ENCODE data around the gene SAMD10. TPM values are rescaled to one million over a fixed set of nuclear protein-coding genes. Genes with fewer than 3 reads are reported as not detected.

Gene SAMD10
- total RNA-seq, 1 experiment from 2014 or later, result 5.7 TPM

GRCh38 chr20:63933646-63934045, 45.8 kb downstream of the SAMD10 start:
- peaks cover 28 to 60% (median 58%) of the 10 kb centered on the region in 3 experiments for H3K36me3 Mint-ChIP-seq (ENCODE audit: insufficient read depth in 1 of 3, low read depth in 3 of 3)
- Histone ChIP-seq H3K56ac (ENCODE audit: insufficient read length, low read depth, low read length) (no peak overlapping the region), H4K20me1 (ENCODE audit: control insufficient read depth, insufficient read depth, insufficient read length) (no peaks in the 10 kb centered on the region)

More at GRCh38 chr20:63933646-63934045, 45.8 kb downstream of the SAMD10 start:
- DNase-seq, result no peak
- no peak overlapping the region for H2BK120ac ChIP-seq (ENCODE audit: low read depth, low read length, poor library complexity, severe bottlenecking)
- Mint-ChIP-seq H3K9me3 (no peaks in the 10 kb centered on the region), H3K4me3 (no peak overlapping the region), H3K27me3 (ENCODE audit: low read depth) (no peaks in the 10 kb centered on the region), H3K27ac (no peak overlapping the region), H3K4me1 (no peaks in the 10 kb centered on the region)
- no peak overlapping the region for H2BK5ac ChIP-seq (ENCODE audit: insufficient read length, low read length)
- no peak overlapping the region for H3K4me2 ChIP-seq (ENCODE audit: insufficient read depth, insufficient read length, low read length)
- H3T11ph ChIP-seq (ENCODE audit: low read length), result no peak overlapping the region
- no peaks in the 10 kb centered on the region for H3K79me1 ChIP-seq (ENCODE audit: insufficient read depth, low read depth, low read length, poor library complexity, severe bottlenecking)
- 0 out of 2 replicates have a peak, but pooled peaks cover 4% of the 10 kb centered on the region for H3K79me2 ChIP-seq (ENCODE audit: insufficient read depth, low read length)
- H3K14ac ChIP-seq (ENCODE audit: insufficient read depth, low read length), result no peak overlapping the region
- no peaks in the 10 kb centered on the region for H3K9me3 ChIP-seq (ENCODE audit: control insufficient read depth, low read depth, low read length)
- TF ChIP-seq CTCF (conservative IDR thresholded peaks at IDR 0.05), result no peak
- no peak overlapping the region for H3K23ac ChIP-seq (ENCODE audit: insufficient read length, low read depth, low read length)
- peaks cover under 1% of the 10 kb centered on the region for H3K23me2 ChIP-seq (ENCODE audit: insufficient read length, low read depth, low read length, poor library complexity, severe bottlenecking)
- H3K4ac ChIP-seq (ENCODE audit: low read depth, low read length), result no peak overlapping the region
- H2AFZ ChIP-seq (ENCODE audit: low read length), result no peak overlapping the region
- H3K27me3 ChIP-seq (ENCODE audit: insufficient read depth, low read length), result no peaks in the 10 kb centered on the region
- H2AK5ac ChIP-seq (ENCODE audit: insufficient read length, low read length), result no peak overlapping the region
- H3K18ac ChIP-seq (ENCODE audit: insufficient read length, low read depth, low read length), result no peak overlapping the region
- no peak overlapping the region for H3K27ac ChIP-seq (ENCODE audit: insufficient read length, low read depth, low read length)
- WGBS (ENCODE audit: extremely low coverage, insufficient read length, low lambda C conversion rate), result no CpG with 5 or more reads among the region's 5 CpGs
- no peaks in the 10 kb centered on the region for H3K4me1 ChIP-seq (ENCODE audit: insufficient read depth, low read length)
- no peak overlapping the region for H2BK20ac ChIP-seq (ENCODE audit: low read depth, low read length, poor library complexity, severe bottlenecking)
- H4K8ac ChIP-seq (replicated peaks; ENCODE audit: insufficient read length, low read depth, low read length), result no peak overlapping the region
- no peak overlapping the region for H3K9ac ChIP-seq (ENCODE audit: extremely low read depth, insufficient read length, low read length)
- no peak overlapping the region for H2BK12ac ChIP-seq (ENCODE audit: insufficient read length, low read depth, low read length)
- H4K5ac ChIP-seq (ENCODE audit: insufficient read length, low read depth, low read length), result no peak overlapping the region
- no peak overlapping the region for H2BK15ac ChIP-seq (ENCODE audit: low read depth, low read length)
- H4K91ac ChIP-seq (ENCODE audit: insufficient read length, low read depth, low read length), result no peak overlapping the region

Measured in H9 (cell line).